Gastrocnemius medialis (tissue), 4 donors: Measurements from ENCODE around the gene FAM174B. TPM values are rescaled to one million over a fixed set of nuclear protein-coding genes. Genes with fewer than 3 reads are reported as not detected.

Source experiments
- ATAC-seq, 2 donors: fragments of 150-250 bp; one replicate each; pipeline ENCODE4 v1.9.1; 2016
- DNase-seq, 2 donors: peaks; one replicate each; pipeline ENCODE4 v3.0.0-alpha.2; 2019
- H3K27ac ChIP-seq, 4 donors: fragments of 200-600 bp; sonication (generic); 1 replicate in 1 of 4; 2 replicates in 3 of 4; pipeline ENCODE4 v1.5.1; 2016 to 2018; ENCODE audit warnings: mild to moderate bottlenecking in 2 of 4, moderate library complexity in 1 of 4
- H3K27me3 ChIP-seq, 3 donors: fragments of 200-600 bp; sonication (generic) in 2 of 3; 1 replicate in 1 of 3; 2 replicates in 2 of 3; pipeline versions ENCODE4 v1.5.1 to v1.6.0; 2016 to 2019; ENCODE audit warnings: mild to moderate bottlenecking in 1 of 3, moderate library complexity in 1 of 3
- H3K36me3 ChIP-seq, 2 donors: fragments of 200-600 bp; sonication (generic) in 1 of 2; one replicate each; pipeline ENCODE4 v1.5.1; 2017 to 2018
- H3K4me1 ChIP-seq, 2 donors: fragments of 200-600 bp; sonication (generic) in 1 of 2; one replicate each; pipeline ENCODE4 v1.5.1; 2016 to 2017; ENCODE audit warnings: mild to moderate bottlenecking in 2 of 2
- H3K4me3 ChIP-seq, 4 donors: fragments of 200-600 bp; sonication (generic) in 3 of 4; 1 replicate in 1 of 4; 2 replicates in 3 of 4; pipeline ENCODE4 v1.5.1; 2016 to 2019; ENCODE audit warnings: mild to moderate bottlenecking in 2 of 4
- H3K9me3 ChIP-seq, 3 donors: fragments of 200-600 bp; sonication (generic) in 2 of 3; 1 replicate in 1 of 3; 2 replicates in 2 of 3; pipeline ENCODE4 v1.5.1; 2016 to 2019
- POLR2A ChIP-seq, 2 donors: fragments of 450-650 bp; IDR thresholded peaks; one replicate each; pipeline ENCODE4 v1.6.1; 2017; ENCODE audit warnings: antibody characterized with exemption in 2 of 2, mild to moderate bottlenecking in 2 of 2, moderate library complexity in 2 of 2
- in situ Hi-C, 4 donors: fragments of 200-750 bp; cut with MboI; loops; one replicate each; pipeline versions ENCODE4 v1.15.0 to v1.8.0; 2017; ENCODE audit warnings: low sequenced_read_pairs in 4 of 4
- intact Hi-C: fragments of 100-400 bp; cut with DNase I; formaldehyde crosslinking; loops from one replicate; pipeline ENCODE4 v1.15.1; 2023; ENCODE audit warnings: low total_unique reads
- total RNA-seq, 4 donors: library from RNA; depleted of rRNA; stranded (reverse); fragments of >200 nt; gene quantifications; one replicate each; pipeline versions ENCODE4 v1.1.0 to v1.2.3, GENCODE V29; 2016
- TF ChIP-seq, protein P1 (sequence below), 5 experiments: fragments of 450-650 bp in 3 of 5; fragments of 200-600 bp in 2 of 5; sonication (generic) in 2 of 5; IDR thresholded peaks in 4 of 5; conservative IDR thresholded peaks in 1 of 5; 1 replicate in 4 of 5; 2 replicates in 1 of 5; pipeline ENCODE4 v1.5.1; 2016 to 2019; ENCODE audit warnings: antibody characterized with exemption in 5 of 5, mild to moderate bottlenecking in 3 of 5, moderate library complexity in 3 of 5

FAM174B gene
- total RNA-seq, 4 donors from 2014 or later: 7.6 to 22.5 (median 11.6) TPM

DNA sequence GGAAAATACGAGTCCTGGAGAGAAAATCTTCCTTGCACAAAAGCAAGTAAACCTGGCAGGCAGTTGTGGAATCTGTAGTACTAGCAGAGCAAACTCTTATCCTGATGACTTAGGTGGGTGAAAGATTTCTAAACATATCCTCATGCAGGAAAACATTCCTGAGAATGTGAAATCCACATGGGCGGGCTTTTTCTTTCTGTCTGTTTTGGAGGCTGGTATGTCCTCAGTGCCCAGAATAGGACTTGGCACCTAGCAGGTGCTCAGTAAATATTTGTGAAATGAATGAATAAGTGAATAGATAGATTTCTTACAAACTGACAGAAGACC lies 53.3 kb downstream of the FAM174B start:
- no peak for TF ChIP-seq POLR2A (IDR thresholded peaks at IDR 0.05)
- TF ChIP-seq, protein P1, sequence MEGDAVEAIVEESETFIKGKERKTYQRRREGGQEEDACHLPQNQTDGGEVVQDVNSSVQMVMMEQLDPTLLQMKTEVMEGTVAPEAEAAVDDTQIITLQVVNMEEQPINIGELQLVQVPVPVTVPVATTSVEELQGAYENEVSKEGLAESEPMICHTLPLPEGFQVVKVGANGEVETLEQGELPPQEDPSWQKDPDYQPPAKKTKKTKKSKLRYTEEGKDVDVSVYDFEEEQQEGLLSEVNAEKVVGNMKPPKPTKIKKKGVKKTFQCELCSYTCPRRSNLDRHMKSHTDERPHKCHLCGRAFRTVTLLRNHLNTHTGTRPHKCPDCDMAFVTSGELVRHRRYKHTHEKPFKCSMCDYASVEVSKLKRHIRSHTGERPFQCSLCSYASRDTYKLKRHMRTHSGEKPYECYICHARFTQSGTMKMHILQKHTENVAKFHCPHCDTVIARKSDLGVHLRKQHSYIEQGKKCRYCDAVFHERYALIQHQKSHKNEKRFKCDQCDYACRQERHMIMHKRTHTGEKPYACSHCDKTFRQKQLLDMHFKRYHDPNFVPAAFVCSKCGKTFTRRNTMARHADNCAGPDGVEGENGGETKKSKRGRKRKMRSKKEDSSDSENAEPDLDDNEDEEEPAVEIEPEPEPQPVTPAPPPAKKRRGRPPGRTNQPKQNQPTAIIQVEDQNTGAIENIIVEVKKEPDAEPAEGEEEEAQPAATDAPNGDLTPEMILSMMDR (IDR thresholded peaks at IDR 0.05 in 4 of 5, conservative IDR thresholded peaks at IDR 0.05 in 1 of 5): no peak
- intact Hi-C loops (no loop called here), in situ Hi-C loops (no loop called here)
- Histone ChIP-seq H3K36me3 (no peaks in the 10 kb centered on the region), H3K4me1 (peaks cover 0 to 6% of the 10 kb centered on the region in 2 donors), H3K27me3 (no peaks in the 10 kb centered on the region), H3K9me3 (no peaks in the 10 kb centered on the region), H3K27ac (no peak overlapping the region), H3K4me3 (no peak overlapping the region)
- DNase-seq (no peak), ATAC-seq (no peak)

DNA sequence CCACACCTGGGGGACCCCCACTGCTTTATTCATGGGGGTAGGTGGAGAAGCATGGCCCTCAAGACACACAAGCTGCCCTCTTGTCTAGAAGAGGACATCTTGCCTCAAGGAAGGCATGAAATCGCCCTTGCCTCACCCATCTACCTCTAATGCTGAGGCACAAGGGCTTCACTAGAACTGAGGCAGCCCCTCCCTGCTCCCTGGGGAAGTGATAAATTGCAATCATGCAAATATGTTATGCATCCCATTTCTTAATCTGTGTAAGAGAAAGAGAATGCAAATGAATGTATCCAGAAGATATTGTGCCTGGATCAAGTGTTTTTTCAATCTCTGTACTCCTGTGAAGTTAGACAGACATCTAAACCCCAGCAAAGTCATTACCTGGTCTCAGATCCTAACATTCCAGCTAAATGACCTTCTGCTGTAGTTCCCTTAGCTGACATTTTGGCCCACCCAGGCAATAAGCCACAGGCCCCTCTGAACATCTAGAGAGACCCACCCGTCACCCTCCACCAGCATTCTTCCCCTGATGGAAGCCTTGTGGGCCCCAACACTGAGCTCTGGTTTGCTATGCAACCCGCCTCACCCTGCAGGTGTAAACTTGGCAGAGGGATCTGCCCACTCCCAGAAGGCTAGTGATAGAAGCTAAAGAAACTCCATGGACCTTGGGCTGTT lies 53.8 kb downstream of the FAM174B start:
- no peak for TF ChIP-seq POLR2A (IDR thresholded peaks at IDR 0.05)
- TF ChIP-seq, protein P1 (IDR thresholded peaks at IDR 0.05 in 4 of 5, conservative IDR thresholded peaks at IDR 0.05 in 1 of 5): no peak
- Histone ChIP-seq H3K9me3 (no peaks in the 10 kb centered on the region), H3K27ac (no peak overlapping the region), H3K4me1 (peaks cover 0 to 6% of the 10 kb centered on the region in 2 donors), H3K4me3 (no peak overlapping the region), H3K36me3 (no peaks in the 10 kb centered on the region), H3K27me3 (no peaks in the 10 kb centered on the region)
- intact Hi-C loops (no loop called here), in situ Hi-C loops (no loop called here)
- DNase-seq (no peak), ATAC-seq (no peak)

DNA sequence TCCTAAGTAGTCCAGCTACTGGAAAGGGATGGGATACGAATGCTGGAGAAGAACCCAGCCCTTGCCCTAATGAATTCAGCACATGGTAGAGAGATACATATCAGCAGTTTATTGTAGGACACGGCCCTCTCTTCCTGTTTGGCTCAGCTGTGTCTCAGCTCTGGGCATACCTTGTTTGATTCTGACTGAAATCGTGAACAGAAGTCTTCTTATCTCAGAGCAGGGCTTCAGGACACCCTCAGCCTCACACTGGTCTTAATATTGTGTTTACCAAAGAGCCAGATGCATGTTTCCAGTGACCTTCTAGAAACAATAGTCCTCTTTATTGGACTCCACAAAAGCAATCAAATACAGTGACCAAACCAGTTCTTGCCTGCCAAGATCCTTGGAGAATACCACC lies 54.7 kb downstream of the FAM174B start:
- no peaks in the 10 kb centered on the region for H3K9me3 ChIP-seq
- H3K36me3 ChIP-seq: no peaks in the 10 kb centered on the region
- H3K27me3 ChIP-seq: no peaks in the 10 kb centered on the region
- no peak for DNase-seq
- TF ChIP-seq POLR2A (IDR thresholded peaks at IDR 0.05): no peak
- TF ChIP-seq, protein P1 (IDR thresholded peaks at IDR 0.05 in 4 of 5, conservative IDR thresholded peaks at IDR 0.05 in 1 of 5): no peak
- H3K4me1 ChIP-seq: peaks cover 0 to 6% of the 10 kb centered on the region in 2 donors
- no peak overlapping the region for H3K27ac ChIP-seq
- in situ Hi-C loops: no loop called here
- intact Hi-C loops: no loop called here
- no peak overlapping the region for H3K4me3 ChIP-seq
- no peak for ATAC-seq

DNA sequence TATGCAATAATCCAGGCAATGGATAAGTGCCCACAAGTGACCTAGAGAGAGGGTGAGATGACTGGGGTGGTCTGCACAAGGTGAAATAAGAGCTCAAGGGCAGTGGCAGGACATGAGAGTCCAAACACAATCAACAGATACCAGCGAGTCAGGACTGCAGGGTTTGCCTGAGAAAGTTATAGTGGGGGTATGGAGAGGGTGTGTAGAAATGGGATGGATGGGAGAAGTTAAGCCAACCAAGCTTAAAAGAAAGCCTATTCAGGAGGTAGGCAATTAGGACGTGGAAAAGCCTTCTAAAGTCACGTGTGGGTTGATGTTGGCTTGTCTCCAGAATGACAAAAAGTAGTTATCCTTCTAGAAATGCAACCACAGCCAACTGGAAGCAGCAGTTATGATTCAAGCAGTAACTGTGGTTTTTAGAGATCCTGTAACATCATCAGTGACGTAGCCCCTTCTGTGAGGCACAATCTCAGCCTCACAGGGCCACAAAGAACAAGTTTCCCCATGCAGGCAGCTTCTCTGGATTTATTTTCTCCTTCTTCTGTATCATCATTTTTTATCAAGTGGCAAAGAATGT lies 56.1 kb downstream of the FAM174B start:
- ATAC-seq (no peak), DNase-seq (no peak)
- TF ChIP-seq POLR2A (IDR thresholded peaks at IDR 0.05): no peak
- TF ChIP-seq, protein P1 (IDR thresholded peaks at IDR 0.05 in 4 of 5, conservative IDR thresholded peaks at IDR 0.05 in 1 of 5): no peak
- H3K27me3 ChIP-seq: no peaks in the 10 kb centered on the region
- H3K36me3 ChIP-seq: no peaks in the 10 kb centered on the region
- H3K9me3 ChIP-seq: no peaks in the 10 kb centered on the region
- H3K4me1 ChIP-seq: peaks cover 0 to 6% of the 10 kb centered on the region in 2 donors
- H3K27ac ChIP-seq: no peak overlapping the region
- in situ Hi-C loops: no loop called here
- intact Hi-C loops: loop anchor here (5.0 kb wide), 1 partner anchor 77 kb away; no protein-coding TSS in a partner anchor
- no peak overlapping the region for H3K4me3 ChIP-seq
